Measurements from ENCODE around the gene SLC25A43.

The SLC25A43 gene

DNA sequence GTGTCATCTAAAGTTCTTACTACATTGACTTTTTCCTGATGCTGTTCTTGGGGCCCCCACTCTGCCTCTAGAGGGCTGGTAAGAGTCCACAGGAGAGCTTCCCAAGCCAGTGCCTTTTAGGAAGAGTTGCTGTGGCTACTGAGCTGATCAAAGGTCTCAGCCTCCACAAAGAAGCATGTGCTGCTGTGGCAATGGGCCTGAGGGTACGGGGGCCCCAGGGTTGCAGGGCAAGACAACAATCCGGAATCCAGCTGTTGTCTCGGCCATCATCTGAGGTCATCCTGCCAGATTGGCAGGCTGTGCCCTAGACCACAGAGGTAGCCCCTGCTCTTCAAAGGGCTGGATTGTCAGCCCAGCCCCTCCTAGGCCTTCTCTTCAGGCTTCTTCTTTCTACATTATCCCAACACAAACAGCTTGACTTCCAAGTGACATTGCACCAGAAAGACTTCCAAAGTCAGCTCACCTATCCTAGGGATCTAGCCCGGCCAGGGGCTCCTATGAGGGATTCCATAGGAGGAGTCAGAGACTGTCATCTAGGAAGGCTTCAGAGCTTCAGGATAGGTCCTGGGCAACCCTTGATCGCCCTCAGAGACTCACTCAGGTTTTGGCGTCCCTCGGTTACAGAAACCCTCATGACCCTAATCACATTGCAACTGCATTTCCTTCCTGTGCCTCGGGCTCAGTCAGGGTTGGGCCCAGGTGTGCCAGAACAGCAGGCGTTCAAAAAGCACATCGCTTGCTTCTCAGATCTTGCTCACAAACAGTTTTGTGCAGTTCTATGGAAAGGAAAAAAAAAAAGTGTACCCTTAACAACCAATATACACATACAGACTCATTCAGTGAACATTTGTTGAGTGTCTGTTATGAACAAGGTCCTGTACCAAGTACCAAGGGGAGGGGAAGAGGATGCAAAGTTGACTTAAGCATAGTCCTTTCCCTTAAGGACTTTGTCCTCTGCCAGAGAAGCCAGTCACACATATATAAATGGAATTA is 96.9 kb downstream of the SLC25A43 start:
- no peak for DNase-seq (ENCODE audit: low read depth in 2 of 2, low spot score in 1 of 2)

DNA sequence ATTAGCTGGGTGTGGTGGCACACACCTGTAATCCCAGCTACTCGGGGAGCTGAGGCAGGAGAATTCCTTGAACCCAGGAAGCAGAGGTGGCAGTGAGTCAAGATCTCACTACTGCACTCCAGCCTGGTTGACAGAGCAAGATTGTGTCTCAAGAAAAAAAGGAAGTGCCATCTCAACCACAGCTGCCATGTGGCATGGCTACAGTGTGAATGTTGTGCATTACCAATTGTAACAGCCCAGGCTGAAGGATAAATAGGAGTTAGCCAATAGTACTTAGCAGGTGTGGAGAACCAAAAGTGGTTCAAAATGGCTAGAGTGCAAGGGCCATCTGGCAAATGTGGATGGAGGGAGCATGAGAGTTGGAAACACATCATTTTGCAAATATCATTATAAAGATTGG is 98.0 kb downstream of the SLC25A43 start:
- no peak for DNase-seq (ENCODE audit: low read depth in 2 of 2, low spot score in 1 of 2)

DNA sequence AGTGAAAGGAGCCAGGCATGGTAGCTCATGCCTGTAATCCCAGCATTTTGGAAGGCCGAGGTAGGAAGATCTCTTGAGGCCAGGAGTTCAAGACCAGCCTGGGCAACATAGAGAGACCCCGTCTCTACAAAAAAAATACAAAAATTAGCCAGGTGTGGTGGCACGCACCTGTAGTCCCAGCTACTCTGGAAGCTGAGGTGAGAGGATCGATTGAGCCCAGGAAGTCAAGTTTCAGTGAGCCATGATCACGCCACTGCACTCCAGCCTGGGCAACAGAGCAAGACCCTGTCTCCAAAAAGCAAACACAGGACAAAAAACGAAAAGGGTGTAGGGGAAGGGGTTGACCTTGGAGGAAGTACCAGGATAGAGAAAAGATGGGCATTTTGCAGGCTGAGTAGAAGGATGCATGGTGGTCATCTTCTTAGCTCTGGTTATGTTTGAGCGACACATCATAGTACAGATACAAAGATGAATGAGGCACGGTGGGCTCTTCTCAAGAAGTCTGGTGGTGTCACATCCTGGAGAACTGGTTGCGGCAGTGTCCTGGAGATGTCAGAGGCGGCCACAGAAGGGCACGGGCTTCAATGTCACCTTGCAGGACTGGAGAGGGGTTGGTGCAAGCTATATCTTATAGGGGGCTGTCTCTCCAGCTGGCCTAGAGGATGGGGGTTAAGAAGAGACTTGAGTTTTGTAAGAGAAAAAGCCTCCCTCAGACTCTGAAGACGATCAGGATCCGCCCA is 101.1 kb downstream of the SLC25A43 start:
- no peak for DNase-seq (ENCODE audit: low read depth in 2 of 2, low spot score in 1 of 2)

DNA sequence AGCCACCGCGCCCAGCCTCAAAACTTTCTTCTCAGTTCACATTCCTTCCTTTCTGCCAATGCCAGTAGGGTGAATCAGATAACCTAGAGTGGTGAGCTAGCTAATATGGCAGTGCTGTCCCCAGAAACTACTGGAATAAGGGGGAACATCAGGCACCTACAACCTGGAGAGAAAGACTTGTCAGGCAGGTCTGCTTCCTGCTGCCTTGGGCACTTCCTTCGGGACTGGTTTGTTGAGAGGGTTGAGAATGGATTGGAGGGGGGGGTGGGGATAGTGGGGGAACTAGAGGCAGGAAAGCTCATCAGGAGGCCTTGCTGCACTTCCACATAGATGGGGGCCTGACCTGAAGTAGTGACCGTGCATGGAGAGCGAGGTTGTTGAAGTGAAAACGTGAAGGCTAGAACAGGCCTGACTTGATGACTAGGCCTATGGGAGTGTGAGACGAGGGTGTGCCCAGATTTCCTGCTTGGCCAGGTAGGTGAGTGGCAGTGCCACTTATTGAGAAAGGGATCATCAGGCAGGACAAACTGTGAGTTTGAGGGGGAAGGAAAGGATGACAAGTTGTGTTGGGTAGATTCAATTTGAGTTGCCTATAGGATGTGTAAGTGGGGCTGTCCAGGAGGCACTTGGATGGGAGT is 102.5 kb downstream of the SLC25A43 start:
- no peak for DNase-seq (ENCODE audit: low read depth in 2 of 2, low spot score in 1 of 2)

DNA sequence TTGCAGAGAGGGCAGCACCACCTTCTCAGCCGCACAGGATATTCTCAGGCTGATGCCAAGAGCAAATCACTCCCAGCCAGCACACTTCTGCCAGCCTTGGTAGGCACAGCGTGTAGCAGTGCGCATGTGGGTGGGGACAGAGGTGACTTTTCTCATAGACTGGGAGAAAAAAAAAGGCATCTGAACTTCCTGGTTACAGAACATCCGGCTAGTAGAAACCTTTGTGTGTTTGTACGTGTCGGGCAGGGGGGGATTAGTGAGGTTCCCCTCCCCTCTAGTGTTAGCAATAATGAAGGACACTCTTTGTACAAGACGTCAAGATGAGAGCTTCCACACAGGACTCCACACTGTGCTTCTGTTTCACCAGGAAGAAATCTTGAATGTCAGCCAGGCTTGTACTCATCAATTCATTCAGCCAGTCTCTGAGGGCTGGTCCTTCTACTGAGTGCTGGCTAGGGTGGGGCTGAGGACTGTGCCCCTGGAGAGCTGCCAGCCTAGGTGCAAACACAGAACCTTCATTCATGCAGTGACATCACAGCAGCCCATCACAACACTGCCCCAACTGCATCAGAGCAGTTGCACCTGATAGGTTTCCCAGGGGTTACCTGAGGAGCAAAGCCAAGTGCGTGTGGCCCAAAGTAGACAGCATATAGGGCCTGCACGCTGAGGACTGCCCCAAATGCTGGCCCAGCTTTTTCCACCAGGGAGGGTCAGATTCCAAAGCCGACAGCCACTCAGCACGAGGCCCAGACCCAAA is 103.8 kb downstream of the SLC25A43 start:
- DNase-seq (ENCODE audit: low read depth in 2 of 2, low spot score in 1 of 2): peak in 1 of 2 donors; percentile 2

DNA sequence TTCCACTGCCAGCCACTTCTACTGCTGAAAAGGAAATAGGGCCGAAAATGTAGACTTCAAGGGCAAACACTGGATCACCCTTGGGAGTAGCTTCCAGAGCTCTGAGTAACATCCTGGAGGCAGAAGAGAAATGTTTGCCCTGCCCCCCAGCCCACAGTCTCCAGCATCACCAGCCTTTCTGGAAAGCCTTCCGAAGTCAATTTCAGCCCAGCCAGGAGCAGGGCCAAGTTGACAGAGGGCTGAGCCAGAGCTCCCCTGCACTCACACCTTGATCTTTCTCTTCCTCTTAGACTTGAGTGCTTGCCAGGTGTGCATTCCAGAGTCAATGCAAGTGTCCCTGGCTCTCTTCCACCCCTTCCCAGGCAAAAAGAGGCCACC is 104.3 kb downstream of the SLC25A43 start:
- no peak for DNase-seq (ENCODE audit: low read depth in 2 of 2, low spot score in 1 of 2)

Measured in stimulated activated CD8-positive, alpha-beta memory T cell treated with anti-CD3 and anti-CD28 coated beads, Interleukin-4, amount 100 ng/mL, for 4 hours (primary cell).